ENCODE measurements around the gene WWOX. TPM values are rescaled to one million over a fixed set of nuclear protein-coding genes. Genes with fewer than 3 reads are reported as not detected.
A peak's percentile ranks its signal among the peaks of the same experiment; 100 is the strongest.
"Not testable (repeated sequence)": the region's sequence is repeated elsewhere in the genome, so short reads cannot be mapped to it uniquely, and the experiment has no call there.

The WWOX gene
- total RNA-seq (10 to 100 TPM; 21.2 to 26.0 (median 22.6) TPM), total RNA-seq (7.6 to 29.8 (median 21.0) reads per million in 29 experiments)
- 18.6 TPM for total RNA-seq (2013)

- peak within 1 kb of the TSS; percentile 75 to 79 for H3K4me3 ChIP-seq (ENCODE audit: control insufficient read depth in 1 of 2, extremely low read depth in 1 of 2, low read length in 1 of 2)
- no peaks in the 10 kb centered on the region for H3K27me3 ChIP-seq (replicated peaks in 1 of 2; ENCODE audit: control insufficient read depth in 2 of 2, extremely low read depth in 1 of 2, insufficient read depth in 2 of 2, low read length in 1 of 2)
- peak within 1 kb of the TSS; percentile 95 to 96 for H3K27ac Mint-ChIP-seq
- ChIA-PET CTCF (interaction anchor here (0.5 to 1.2 kb wide), 6 partner anchors 18 to 389 kb away, joined by 3 to 15 read pairs (median 4); no protein-coding TSS in a partner anchor), POLR2A (no interaction called here)
- peaks cover 3% of the 10 kb centered on the region for H3K36me3 Mint-ChIP-seq
- ATAC-seq (replicated peaks in 1 of 4) (peak; percentile 93 to 96 (median 94)), DNase-seq (peak; percentile 88 to 99 (median 96))
- no peaks in the 10 kb centered on the region for H3K9me3 Mint-ChIP-seq
- peaks cover 27 to 34% (median 28%) of the 10 kb centered on the region in 3 donors for H3K4me1 Mint-ChIP-seq
- no peaks in the 10 kb centered on the region for H3K36me3 ChIP-seq (ENCODE audit: control insufficient read depth in 2 of 2, extremely low read depth in 1 of 2, insufficient read depth in 1 of 2, low read length in 1 of 2)
- WGBS (ENCODE audit: insufficient coverage): under 1% methylated on average over 84 of the region's 84 CpGs
- H3K4me3 Mint-ChIP-seq: peak within 1 kb of the TSS; percentile 86 to 88 (median 87)
- peaks cover 2 to 5% of the 10 kb centered on the region in 2 donors for H3K27me3 Mint-ChIP-seq
- H3K27ac ChIP-seq (ENCODE audit: low read length): peak within 1 kb of the TSS; percentile 84
- H3K4me1 ChIP-seq (ENCODE audit: control insufficient read depth in 1 of 2, extremely low read depth in 1 of 2, insufficient read depth in 2 of 2, low read length in 2 of 2): peaks cover 5 to 26% of the 10 kb centered on the region in 2 experiments
- H3K9me3 ChIP-seq: no peaks in the 10 kb centered on the region
These were observed at the start of gene WWOX for GRCh38 chr16:78099271-78100111. Gene WWOX (plus strand): TSS chr16:78099654.

- ChIA-PET CTCF (no interaction called here), POLR2A (interaction anchor here in 1 of 2 donors (0.5 kb wide), 1 partner anchor 1236 kb away, joined by 5 read pairs; no protein-coding TSS in a partner anchor)
- Mint-ChIP-seq H3K9me3 (no peaks in the 10 kb centered on the region), H3K4me3 (no peak overlapping the region), H3K27ac (no peak overlapping the region), H3K36me3 (no peaks in the 10 kb centered on the region), H3K27me3 (peaks cover 18 to 23% of the 10 kb centered on the region in 2 donors), H3K4me1 (no peaks in the 10 kb centered on the region)
- Histone ChIP-seq H3K27me3 (replicated peaks in 1 of 2; ENCODE audit: control insufficient read depth in 2 of 2, extremely low read depth in 1 of 2, insufficient read depth in 2 of 2, low read length in 1 of 2) (peaks cover 0 to 25% of the 10 kb centered on the region in 2 experiments), H3K27ac (ENCODE audit: low read length) (no peak overlapping the region), H3K4me1 (ENCODE audit: control insufficient read depth in 1 of 2, extremely low read depth in 1 of 2, insufficient read depth in 2 of 2, low read length in 2 of 2) (no peaks in the 10 kb centered on the region), H3K9me3 (no peaks in the 10 kb centered on the region), H3K4me3 (ENCODE audit: control insufficient read depth in 1 of 2, extremely low read depth in 1 of 2, low read length in 1 of 2) (no peak overlapping the region), H3K36me3 (ENCODE audit: control insufficient read depth in 2 of 2, extremely low read depth in 1 of 2, insufficient read depth in 1 of 2, low read length in 1 of 2) (no peaks in the 10 kb centered on the region)
- DNase-seq: no peak
- WGBS (ENCODE audit: insufficient coverage): 100% methylated on average over 1 of the region's 2 CpGs
- ATAC-seq (replicated peaks in 1 of 4): no peak
These were observed 48.6 kb upstream of the WWOX start for GRCh38 chr16:78050734-78051400.

GRCh38 chr16:78057803-78058564 is 41.5 kb upstream of the WWOX start:
- Mint-ChIP-seq H3K27ac (no peak overlapping the region), H3K4me1 (no peaks in the 10 kb centered on the region), H3K4me3 (no peak overlapping the region), H3K9me3 (no peaks in the 10 kb centered on the region), H3K36me3 (no peaks in the 10 kb centered on the region), H3K27me3 (peaks cover 8 to 17% of the 10 kb centered on the region in 2 donors)
- H3K9me3 ChIP-seq: no peaks in the 10 kb centered on the region
- no peaks in the 10 kb centered on the region for H3K4me1 ChIP-seq (ENCODE audit: control insufficient read depth in 1 of 2, extremely low read depth in 1 of 2, insufficient read depth in 2 of 2, low read length in 2 of 2)
- ATAC-seq (replicated peaks in 1 of 4): no peak
- no peaks in the 10 kb centered on the region for H3K36me3 ChIP-seq (ENCODE audit: control insufficient read depth in 2 of 2, extremely low read depth in 1 of 2, insufficient read depth in 1 of 2, low read length in 1 of 2)
- CTCF ChIA-PET: interaction anchor here in 1 of 2 donors (0.9 kb wide), 1 partner anchor 42 kb away, joined by 4 read pairs; the partner anchor contains the start of gene WWOX
- POLR2A ChIA-PET: no interaction called here
- no peak for DNase-seq
- no peak overlapping the region for H3K27ac ChIP-seq (ENCODE audit: low read length)
- H3K27me3 ChIP-seq (replicated peaks in 1 of 2; ENCODE audit: control insufficient read depth in 2 of 2, extremely low read depth in 1 of 2, insufficient read depth in 2 of 2, low read length in 1 of 2): peaks cover 0 to 19% of the 10 kb centered on the region in 2 experiments
- 53% methylated on average over 5 of the region's 9 CpGs for WGBS (ENCODE audit: insufficient coverage)
- H3K4me3 ChIP-seq (ENCODE audit: control insufficient read depth in 1 of 2, extremely low read depth in 1 of 2, low read length in 1 of 2): no peak overlapping the region

GRCh38 chr16:78059806-78060205 is 39.6 kb upstream of the WWOX start:
- ATAC-seq (replicated peaks in 1 of 4): not testable (repeated sequence)

GRCh38 chr16:78060295-78060694 is 39.2 kb upstream of the WWOX start:
- Mint-ChIP-seq H3K27me3 (peaks cover 8 to 17% of the 10 kb centered on the region in 2 donors), H3K9me3 (no peaks in the 10 kb centered on the region), H3K27ac (no peak overlapping the region), H3K4me1 (no peaks in the 10 kb centered on the region), H3K4me3 (no peak overlapping the region), H3K36me3 (no peaks in the 10 kb centered on the region)
- Histone ChIP-seq H3K27me3 (replicated peaks in 1 of 2; ENCODE audit: control insufficient read depth in 2 of 2, extremely low read depth in 1 of 2, insufficient read depth in 2 of 2, low read length in 1 of 2) (peaks cover 0 to 13% of the 10 kb centered on the region in 2 experiments), H3K27ac (ENCODE audit: low read length) (no peak overlapping the region), H3K36me3 (ENCODE audit: control insufficient read depth in 2 of 2, extremely low read depth in 1 of 2, insufficient read depth in 1 of 2, low read length in 1 of 2) (no peaks in the 10 kb centered on the region), H3K4me3 (ENCODE audit: control insufficient read depth in 1 of 2, extremely low read depth in 1 of 2, low read length in 1 of 2) (no peak overlapping the region), H3K4me1 (ENCODE audit: control insufficient read depth in 1 of 2, extremely low read depth in 1 of 2, insufficient read depth in 2 of 2, low read length in 2 of 2) (no peaks in the 10 kb centered on the region), H3K9me3 (no peaks in the 10 kb centered on the region)
- no peak for DNase-seq
- WGBS (ENCODE audit: insufficient coverage): no CpG with 5 or more reads among the region's 5 CpGs
- ATAC-seq (replicated peaks in 1 of 4): no peak
- ChIA-PET CTCF (no interaction called here), POLR2A (no interaction called here)

More at GRCh38 chr16:78059806-78060205, 39.6 kb upstream of the WWOX start:
- H3K36me3 ChIP-seq (ENCODE audit: control insufficient read depth in 2 of 2, extremely low read depth in 1 of 2, insufficient read depth in 1 of 2, low read length in 1 of 2); H3K4me1 ChIP-seq (ENCODE audit: control insufficient read depth in 1 of 2, extremely low read depth in 1 of 2, insufficient read depth in 2 of 2, low read length in 2 of 2); POLR2A ChIA-PET; CTCF ChIA-PET; H3K27ac ChIP-seq (ENCODE audit: low read length); H3K4me3 Mint-ChIP-seq; H3K36me3 Mint-ChIP-seq; H3K4me1 Mint-ChIP-seq; H3K9me3 ChIP-seq; H3K9me3 Mint-ChIP-seq; H3K4me3 ChIP-seq (ENCODE audit: control insufficient read depth in 1 of 2, extremely low read depth in 1 of 2, low read length in 1 of 2); DNase-seq; H3K27ac Mint-ChIP-seq: not testable (repeated sequence)
- 81% methylated on average over 21 of the region's 25 CpGs for WGBS (ENCODE audit: insufficient coverage)
- H3K27me3 Mint-ChIP-seq: peaks cover 8 to 17% of the 10 kb centered on the region in 2 donors
- peaks cover 0 to 15% of the 10 kb centered on the region in 2 experiments for H3K27me3 ChIP-seq (replicated peaks in 1 of 2; ENCODE audit: control insufficient read depth in 2 of 2, extremely low read depth in 1 of 2, insufficient read depth in 2 of 2, low read length in 1 of 2)

GRCh38 chr16:78060809-78061208 is 38.6 kb upstream of the WWOX start:
- Histone ChIP-seq H3K27me3 (replicated peaks in 1 of 2; ENCODE audit: control insufficient read depth in 2 of 2, extremely low read depth in 1 of 2, insufficient read depth in 2 of 2, low read length in 1 of 2) (peaks cover 0 to 10% of the 10 kb centered on the region in 2 experiments), H3K36me3 (ENCODE audit: control insufficient read depth in 2 of 2, extremely low read depth in 1 of 2, insufficient read depth in 1 of 2, low read length in 1 of 2) (no peaks in the 10 kb centered on the region), H3K9me3 (no peaks in the 10 kb centered on the region), H3K4me3 (ENCODE audit: control insufficient read depth in 1 of 2, extremely low read depth in 1 of 2, low read length in 1 of 2) (no peak overlapping the region), H3K4me1 (ENCODE audit: control insufficient read depth in 1 of 2, extremely low read depth in 1 of 2, insufficient read depth in 2 of 2, low read length in 2 of 2) (no peaks in the 10 kb centered on the region), H3K27ac (ENCODE audit: low read length) (no peak overlapping the region)
- DNase-seq: no peak
- H3K36me3 Mint-ChIP-seq: no peaks in the 10 kb centered on the region
- ChIA-PET POLR2A (no interaction called here), CTCF (no interaction called here)
- H3K27ac Mint-ChIP-seq: no peak overlapping the region
- H3K9me3 Mint-ChIP-seq: no peaks in the 10 kb centered on the region
- ATAC-seq (replicated peaks in 1 of 4): no peak
- H3K27me3 Mint-ChIP-seq: peaks cover 8 to 17% of the 10 kb centered on the region in 2 donors
- no peak overlapping the region for H3K4me3 Mint-ChIP-seq
- 67% methylated on average over 1 of the region's 5 CpGs for WGBS (ENCODE audit: insufficient coverage)
- no peaks in the 10 kb centered on the region for H3K4me1 Mint-ChIP-seq
